ENCODE measurements around the gene SLC7A8. TPM values are rescaled to one million over a fixed set of nuclear protein-coding genes. Genes with fewer than 3 reads are reported as not detected.

SLC7A8 gene
- total and polyA plus RNA-seq, 2 donors (not counting 1 experiment from before 2014, with no cell fraction given) = 0.25 to 1.1 TPM

DNA sequence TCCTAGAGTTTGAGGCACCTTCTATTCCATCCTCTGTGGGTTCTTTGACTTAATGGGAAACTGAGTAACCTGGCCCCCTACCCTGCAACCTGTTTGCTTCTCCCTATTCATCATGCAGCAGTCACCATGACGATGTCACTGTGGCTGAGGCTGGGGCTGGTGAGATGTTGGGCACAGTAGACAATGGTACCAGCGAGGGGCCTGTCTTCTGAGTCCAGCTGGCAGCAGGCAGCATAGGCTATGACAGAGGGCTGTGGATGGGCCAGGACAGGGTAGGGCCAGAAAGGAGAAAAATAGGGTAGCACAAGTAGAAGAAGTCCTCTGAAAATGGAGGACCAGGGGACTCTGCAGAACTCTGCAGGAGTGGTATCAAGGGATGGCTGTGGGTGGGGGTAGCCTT is 80.7 kb downstream of the SLC7A8 start:
- DNase-seq (no peak), ATAC-seq (ENCODE audit: low read depth) (no peak)
- no peak overlapping the region for H3K4me3 ChIP-seq (ENCODE audit: control extremely low read depth in 1 of 5, extremely low read depth in 1 of 5, insufficient read depth in 1 of 5, low read depth in 2 of 5, low read length in 4 of 5)
- no peaks in the 10 kb centered on the region for H3K9me3 Mint-ChIP-seq (ENCODE audit: insufficient read depth)
- H3K9me3 ChIP-seq (ENCODE audit: control extremely low read depth in 1 of 3, control insufficient read depth in 2 of 3, insufficient read depth in 1 of 3, low read length in 2 of 3) = no peaks in the 10 kb centered on the region
- intact Hi-C loops (cut with micrococcal nuclease) = no loop called here
- H3K4me2 ChIP-seq (replicated peaks; ENCODE audit: low read depth, low read length, poor library complexity, severe bottlenecking) = no peak overlapping the region
- no peak for TF ChIP-seq CTCF (IDR thresholded peaks at IDR 0.05)
- no peak for TF ChIP-seq EZH2 (IDR thresholded peaks at IDR 0.05; ENCODE audit: borderline replicate concordance, insufficient read depth, low read depth, low read length, poor library complexity, severe bottlenecking)
- no peak overlapping the region for H3K27ac ChIP-seq (ENCODE audit: low read length in 2 of 2)
- 95% methylated on average over 2 of the region's 2 CpGs for WGBS (ENCODE audit: insufficient coverage)
- no peak overlapping the region for H3K9ac ChIP-seq (ENCODE audit: low read length)
- no peaks in the 10 kb centered on the region for H3K27me3 ChIP-seq (replicated peaks in 1 of 4; ENCODE audit: control extremely low read depth in 1 of 4, control insufficient read depth in 3 of 4, insufficient read depth in 4 of 4, low read length in 3 of 4)
- ChIA-PET POLR2A (no interaction called here), CTCF (interaction anchor here (1.7 kb wide), 1 partner anchor 16 kb away, joined by 6 read pairs; the partner anchor contains the start of gene CEBPE)
- H3K79me2 ChIP-seq (ENCODE audit: control insufficient read depth, insufficient read depth, low read length) = peaks cover 21% of the 10 kb centered on the region
- no peak overlapping the region for H3K27ac Mint-ChIP-seq
- no peak overlapping the region for H2AFZ ChIP-seq (ENCODE audit: insufficient read depth, low read depth, low read length, poor library complexity, severe bottlenecking)
- H3K4me3 Mint-ChIP-seq = no peak overlapping the region
- peaks cover under 1% of the 10 kb centered on the region for H4K20me1 ChIP-seq (ENCODE audit: control insufficient read depth, insufficient read depth, low read length, poor library complexity, severe bottlenecking)
- no peaks in the 10 kb centered on the region for H3K4me1 ChIP-seq (ENCODE audit: control insufficient read depth in 2 of 2, insufficient read depth in 2 of 2, low read length in 2 of 2)
- H3K4me1 Mint-ChIP-seq = peaks cover 11% of the 10 kb centered on the region
- no peaks in the 10 kb centered on the region for H3K27me3 Mint-ChIP-seq
- peaks cover 5 to 21% of the 10 kb centered on the region in 2 experiments for H3K36me3 ChIP-seq (replicated peaks in 1 of 2; ENCODE audit: control extremely low read depth in 1 of 2, control insufficient read depth in 1 of 2, extremely low read depth in 1 of 2, insufficient read depth in 2 of 2, low read length in 1 of 2)

GRCh38 chr14:23101986-23102625 is 81.4 kb downstream of the SLC7A8 start:
- peaks cover under 1 to 2% of the 10 kb centered on the region in 2 donors for H3K4me1 ChIP-seq (ENCODE audit: control insufficient read depth in 2 of 2, insufficient read depth in 2 of 2, low read length in 2 of 2)
- peaks cover 5% of the 10 kb centered on the region for H4K20me1 ChIP-seq (ENCODE audit: control insufficient read depth, insufficient read depth, low read length, poor library complexity, severe bottlenecking)
- H3K4me3 ChIP-seq (ENCODE audit: control extremely low read depth in 1 of 5, extremely low read depth in 1 of 5, insufficient read depth in 1 of 5, low read depth in 2 of 5, low read length in 4 of 5) = no peak overlapping the region
- H3K9me3 Mint-ChIP-seq (ENCODE audit: insufficient read depth) = no peaks in the 10 kb centered on the region
- no peak overlapping the region for H3K27ac ChIP-seq (ENCODE audit: low read length in 2 of 2)
- TF ChIP-seq CTCF (IDR thresholded peaks at IDR 0.05) (no peak), EZH2 (IDR thresholded peaks at IDR 0.05; ENCODE audit: borderline replicate concordance, insufficient read depth, low read depth, low read length, poor library complexity, severe bottlenecking) (no peak)
- no peak overlapping the region for H3K27ac Mint-ChIP-seq
- intact Hi-C loops (cut with micrococcal nuclease) = no loop called here
- H3K27me3 ChIP-seq (replicated peaks in 1 of 4; ENCODE audit: control extremely low read depth in 1 of 4, control insufficient read depth in 3 of 4, insufficient read depth in 4 of 4, low read length in 3 of 4) = no peaks in the 10 kb centered on the region
- H3K9ac ChIP-seq (ENCODE audit: low read length) = no peak overlapping the region
- ChIA-PET POLR2A (no interaction called here), CTCF (interaction anchor here (0.6 to 1.7 kb wide), 2 partner anchors 34 to 370 kb away, joined by 4 to 5 read pairs; no protein-coding TSS in a partner anchor)
- no peak overlapping the region for H3K4me2 ChIP-seq (replicated peaks; ENCODE audit: low read depth, low read length, poor library complexity, severe bottlenecking)
- ATAC-seq (ENCODE audit: low read depth) = no peak
- H3K9me3 ChIP-seq (ENCODE audit: control extremely low read depth in 1 of 3, control insufficient read depth in 2 of 3, insufficient read depth in 1 of 3, low read length in 2 of 3) = no peaks in the 10 kb centered on the region
- H3K4me1 Mint-ChIP-seq = peaks cover 18% of the 10 kb centered on the region
- H3K36me3 ChIP-seq (replicated peaks in 1 of 2; ENCODE audit: control extremely low read depth in 1 of 2, control insufficient read depth in 1 of 2, extremely low read depth in 1 of 2, insufficient read depth in 2 of 2, low read length in 1 of 2) = peaks cover 5 to 25% of the 10 kb centered on the region in 2 experiments
- H3K27me3 Mint-ChIP-seq = no peaks in the 10 kb centered on the region
- peaks cover 28% of the 10 kb centered on the region for H3K79me2 ChIP-seq (ENCODE audit: control insufficient read depth, insufficient read depth, low read length)
- no peak for DNase-seq
- no peak overlapping the region for H3K4me3 Mint-ChIP-seq
- 89% methylated on average over 6 of the region's 10 CpGs for WGBS (ENCODE audit: insufficient coverage)
- no peak overlapping the region for H2AFZ ChIP-seq (ENCODE audit: insufficient read depth, low read depth, low read length, poor library complexity, severe bottlenecking)

Data from B cell (primary cell).